Measurements from ENCODE around the gene KANSL1. TPM values are rescaled to one million over a fixed set of nuclear protein-coding genes. Genes with fewer than 3 reads are reported as not detected.

Gene KANSL1
- total RNA-seq, 1 donor from 2014 or later: 129 TPM

GRCh38 chr17:46085522-46085921 lies 107.7 kb downstream of the KANSL1 start:
- H3K27ac Mint-ChIP-seq: no peak overlapping the region
- no peak for DNase-seq (ENCODE audit: extremely low spot score, unreplicated experiment)
- H3K27me3 Mint-ChIP-seq: no peaks in the 10 kb centered on the region
- no peak for TF ChIP-seq CTCF (conservative IDR thresholded peaks at IDR 0.05)
- peaks cover 12% of the 10 kb centered on the region for H3K4me1 Mint-ChIP-seq (ENCODE audit: unreplicated experiment)
- H3K36me3 Mint-ChIP-seq: peaks cover 26% of the 10 kb centered on the region
- H3K9me3 Mint-ChIP-seq: no peaks in the 10 kb centered on the region
- no peak overlapping the region for H3K4me3 Mint-ChIP-seq

GRCh38 chr17:46082257-46082656 lies 111.0 kb downstream of the KANSL1 start:
- peaks cover 15% of the 10 kb centered on the region for H3K4me1 Mint-ChIP-seq (ENCODE audit: unreplicated experiment)
- DNase-seq (ENCODE audit: extremely low spot score, unreplicated experiment): no peak
- H3K9me3 Mint-ChIP-seq: no peaks in the 10 kb centered on the region
- H3K27me3 Mint-ChIP-seq: no peaks in the 10 kb centered on the region
- H3K4me3 Mint-ChIP-seq: no peak overlapping the region
- peaks cover 25% of the 10 kb centered on the region for H3K36me3 Mint-ChIP-seq
- TF ChIP-seq CTCF (conservative IDR thresholded peaks at IDR 0.05): no peak
- no peak overlapping the region for H3K27ac Mint-ChIP-seq

GRCh38 chr17:46081018-46081320 lies 112.3 kb downstream of the KANSL1 start:
- Mint-ChIP-seq H3K4me3 (no peak overlapping the region), H3K36me3 (peaks cover 24% of the 10 kb centered on the region), H3K27me3 (no peaks in the 10 kb centered on the region), H3K9me3 (peaks cover 4% of the 10 kb centered on the region), H3K27ac (no peak overlapping the region), H3K4me1 (ENCODE audit: unreplicated experiment) (peaks cover 15% of the 10 kb centered on the region)
- no peak for TF ChIP-seq CTCF (conservative IDR thresholded peaks at IDR 0.05)
- no peak for DNase-seq (ENCODE audit: extremely low spot score, unreplicated experiment)

GRCh38 chr17:46080118-46081017 lies 112.9 kb downstream of the KANSL1 start:
- Mint-ChIP-seq H3K4me3 (no peak overlapping the region), H3K27ac (no peak overlapping the region), H3K27me3 (no peaks in the 10 kb centered on the region), H3K36me3 (peaks cover 28% of the 10 kb centered on the region), H3K9me3 (peaks cover 4% of the 10 kb centered on the region), H3K4me1 (ENCODE audit: unreplicated experiment) (peaks cover 15% of the 10 kb centered on the region)
- no peak for DNase-seq (ENCODE audit: extremely low spot score, unreplicated experiment)
- TF ChIP-seq CTCF (conservative IDR thresholded peaks at IDR 0.05): no peak

GRCh38 chr17:46078675-46079074 lies 114.6 kb downstream of the KANSL1 start:
- peaks cover 15% of the 10 kb centered on the region for H3K4me1 Mint-ChIP-seq (ENCODE audit: unreplicated experiment)
- H3K36me3 Mint-ChIP-seq: peaks cover 32% of the 10 kb centered on the region
- peaks cover 4% of the 10 kb centered on the region for H3K9me3 Mint-ChIP-seq
- no peak for TF ChIP-seq CTCF (conservative IDR thresholded peaks at IDR 0.05)
- no peaks in the 10 kb centered on the region for H3K27me3 Mint-ChIP-seq
- H3K27ac Mint-ChIP-seq: no peak overlapping the region
- H3K4me3 Mint-ChIP-seq: no peak overlapping the region
- DNase-seq (ENCODE audit: extremely low spot score, unreplicated experiment): no peak
